ENCODE data around the gene TCF21.
"Not testable (repeated sequence)": the region's sequence is repeated elsewhere in the genome, so short reads cannot be mapped to it uniquely, and the experiment has no call there.

TCF21 gene

GRCh38 chr6:133888929-133889556, at the start of gene TCF21:
TCF21 (plus strand) TSS chr6:133889113; CDS start chr6:133889398, 285 bp downstream.
- Histone ChIP-seq H3K4me3 (no peak within 1 kb of the TSS), H3K27ac (no peak within 1 kb of the TSS)

- Histone ChIP-seq H3K27ac (no peak overlapping the region), H3K4me3 (no peak overlapping the region)
These were observed 47.7 kb upstream of the TCF21 start for GRCh38 chr6:133841176-133841575.

GRCh38 chr6:133843098-133843497, 45.8 kb upstream of the TCF21 start:
- H3K4me3 ChIP-seq, result no peak overlapping the region
- H3K27ac ChIP-seq, result no peak overlapping the region

GRCh38 chr6:133844709-133845108, 44.2 kb upstream of the TCF21 start:
- no peak overlapping the region for H3K4me3 ChIP-seq
- H3K27ac ChIP-seq, result no peak overlapping the region

GRCh38 chr6:133854041-133854363, 34.9 kb upstream of the TCF21 start:
- no peak overlapping the region for H3K27ac ChIP-seq
- H3K4me3 ChIP-seq, result no peak overlapping the region

GRCh38 chr6:133854364-133855275, 34.3 kb upstream of the TCF21 start:
- Histone ChIP-seq H3K4me3 (no peak overlapping the region), H3K27ac (no peak overlapping the region)

- H3K27ac ChIP-seq, result no peak overlapping the region
- no peak overlapping the region for H3K4me3 ChIP-seq
These were observed 33.5 kb upstream of the TCF21 start for GRCh38 chr6:133855276-133855990.

GRCh38 chr6:133855991-133856370, 32.9 kb upstream of the TCF21 start:
- H3K4me3 ChIP-seq, result no peak overlapping the region
- H3K27ac ChIP-seq, result no peak overlapping the region

GRCh38 chr6:133856911-133857310, 32.0 kb upstream of the TCF21 start:
- H3K27ac ChIP-seq, result no peak overlapping the region
- H3K4me3 ChIP-seq, result no peak overlapping the region

GRCh38 chr6:133857696-133858095, 31.2 kb upstream of the TCF21 start:
- Histone ChIP-seq H3K27ac (no peak overlapping the region), H3K4me3 (no peak overlapping the region)

GRCh38 chr6:133861337-133861736, 27.6 kb upstream of the TCF21 start:
- not testable (repeated sequence) for H3K27ac ChIP-seq, H3K4me3 ChIP-seq

- H3K4me3 ChIP-seq, result no peak overlapping the region
- no peak overlapping the region for H3K27ac ChIP-seq
These were observed 25.7 kb upstream of the TCF21 start for GRCh38 chr6:133863228-133863627.

- Histone ChIP-seq H3K27ac (no peak overlapping the region), H3K4me3 (no peak overlapping the region)
These were observed 23.2 kb upstream of the TCF21 start for GRCh38 chr6:133865680-133866079.

- Histone ChIP-seq H3K27ac (no peak overlapping the region), H3K4me3 (no peak overlapping the region)
These were observed 17.8 kb upstream of the TCF21 start for GRCh38 chr6:133871131-133871530.

GRCh38 chr6:133873538-133873937, 15.4 kb upstream of the TCF21 start:
- Histone ChIP-seq H3K4me3 (no peak overlapping the region), H3K27ac (no peak overlapping the region)

GRCh38 chr6:133877116-133877515, 11.8 kb upstream of the TCF21 start:
- Histone ChIP-seq H3K4me3 (no peak overlapping the region), H3K27ac (no peak overlapping the region)

GRCh38 chr6:133880006-133880405, 8.9 kb upstream of the TCF21 start:
- no peak overlapping the region for H3K27ac ChIP-seq
- H3K4me3 ChIP-seq, result no peak overlapping the region

- no peak overlapping the region for H3K4me3 ChIP-seq
- H3K27ac ChIP-seq, result no peak overlapping the region
These were observed 8.0 kb upstream of the TCF21 start for GRCh38 chr6:133880896-133881295.

- Histone ChIP-seq H3K4me3 (no peak overlapping the region), H3K27ac (no peak overlapping the region)
These were observed 2.7 kb upstream of the TCF21 start for GRCh38 chr6:133886104-133886775.

GRCh38 chr6:133887156-133887879, 1.6 kb upstream of the TCF21 start:
- Histone ChIP-seq H3K27ac (no peak overlapping the region), H3K4me3 (no peak overlapping the region)

Measured in skin epidermis (tissue), 12 donors.